Liver (tissue), 9 donors: Measurements from ENCODE around the gene PXMP4. TPM values are rescaled to one million over a fixed set of nuclear protein-coding genes. Genes with fewer than 3 reads are reported as not detected.
"Not testable (repeated sequence)": the region's sequence is repeated elsewhere in the genome, so short reads cannot be mapped to it uniquely, and the experiment has no call there.

Experiments
- DNase-seq: peaks from one replicate; pipeline ENCODE4 v3.0.0-alpha.2; 2017; ENCODE audit warnings: low spot score
- H3K27ac ChIP-seq, 2 donors: one replicate each; pipeline ENCODE4 v1.7.0; 2013; ENCODE audit warnings: inconsistent platforms in 2 of 2, low read length in 2 of 2, control low read depth in 1 of 2, low read depth in 1 of 2, mild to moderate bottlenecking in 1 of 2
- H3K27me3 ChIP-seq, 4 donors: one replicate each; pipeline versions ENCODE4 v1.6.1 to v1.7.0; 2013; ENCODE audit warnings: low read length in 3 of 4, inconsistent platforms in 1 of 4, mild to moderate bottlenecking in 1 of 4, moderate library complexity in 1 of 4; ENCODE audit not compliant: control insufficient read depth in 4 of 4, insufficient read depth in 4 of 4
- H3K36me3 ChIP-seq, 4 donors: one replicate each; pipeline versions ENCODE4 v1.6.1 to v1.7.0; 2013; ENCODE audit warnings: low read length in 3 of 4, mild to moderate bottlenecking in 3 of 4, low read depth in 1 of 4, moderate library complexity in 1 of 4; ENCODE audit not compliant: control insufficient read depth in 4 of 4, insufficient read depth in 3 of 4
- H3K4me1 ChIP-seq, 4 donors: one replicate each; pipeline versions ENCODE4 v1.6.1 to v1.7.0; 2013; ENCODE audit warnings: low read length in 3 of 4, mild to moderate bottlenecking in 3 of 4, moderate library complexity in 1 of 4; ENCODE audit not compliant: control insufficient read depth in 4 of 4, insufficient read depth in 4 of 4
- H3K4me3 ChIP-seq, 3 donors: one replicate each; pipeline versions ENCODE4 v1.6.1 to v1.7.0; 2013; ENCODE audit warnings: low read length in 3 of 3, control low read depth in 1 of 3, low read depth in 1 of 3, mild to moderate bottlenecking in 1 of 3
- H3K9ac ChIP-seq, 2 donors: one replicate each; pipeline ENCODE4 v1.7.0; 2013; ENCODE audit warnings: low read length in 2 of 2, mild to moderate bottlenecking in 2 of 2, moderate library complexity in 2 of 2, control low read depth in 1 of 2, low read depth in 1 of 2
- H3K9me3 ChIP-seq, 4 donors: one replicate each; pipeline versions ENCODE4 v1.6.1 to v1.7.0; 2013; ENCODE audit warnings: low read length in 3 of 4; ENCODE audit not compliant: control insufficient read depth in 4 of 4
- EGR1 ChIP-seq, 2 donors: IDR thresholded peaks; 2 replicates each; pipeline ENCODE4 v1.6.1; 2016 to 2018; ENCODE audit warnings: antibody characterized with exemption in 2 of 2, low read depth in 2 of 2
- FOXA2 ChIP-seq: IDR thresholded peaks from 2 replicates; pipeline ENCODE4 v1.6.1; 2016; ENCODE audit warnings: antibody characterized with exemption
- HNF4G ChIP-seq: IDR thresholded peaks from 2 replicates; pipeline ENCODE4 v1.6.1; 2016; ENCODE audit warnings: antibody characterized with exemption
- RAD21 ChIP-seq, 2 donors: IDR thresholded peaks; 2 replicates each; pipeline ENCODE4 v1.6.1; 2016; ENCODE audit warnings: antibody characterized with exemption in 2 of 2, mild to moderate bottlenecking in 2 of 2
- SP1 ChIP-seq: IDR thresholded peaks from 2 replicates; pipeline ENCODE4 v1.6.1; 2018; ENCODE audit warnings: antibody characterized with exemption, mild to moderate bottlenecking
- TAF1 ChIP-seq: conservative IDR thresholded peaks from 2 replicates; pipeline ENCODE4 v1.6.1; 2016; ENCODE audit warnings: antibody characterized with exemption, mild to moderate bottlenecking
- WGBS: extraction: QIAGEN DNeasy Blood & Tissue Kit; methylation state at CpG from one replicate; pipeline ENCODE4 v1.1.7; 2013; 5-methylcytosine and 5-hydroxymethylcytosine counted together
- polyA plus RNA-seq, 2 donors: library from polyadenylated mRNA; stranded (reverse) in 1 of 2; unstranded in 1 of 2; fragments of 200-250 nt in 1 of 2; fragments of >200 nt in 1 of 2; fragmentation: Nextera tagmentation in 1 of 2; extraction: Ambion mirVana in 1 of 2; gene quantifications; one replicate each; pipeline versions ENCODE4 v1.2.1 to v1.2.3, GENCODE V29; 2013 to 2015
- total RNA-seq, 2 donors: library from RNA; depleted of rRNA; stranded (reverse); fragments of >200 nt; gene quantifications; one replicate each; pipeline ENCODE4 v1.2.3, GENCODE V29; 2014
- TF ChIP-seq, protein P1 (sequence below): IDR thresholded peaks from 2 replicates; pipeline ENCODE4 v1.6.1; 2016; ENCODE audit warnings: antibody characterized with exemption
- TF ChIP-seq, protein P2 (sequence below): fragments of 150-350 bp; IDR thresholded peaks from 2 replicates; pipeline ENCODE4 v1.5.1; 2017; ENCODE audit warnings: improper control_type of control experiment, low read depth, low read length; ENCODE audit not compliant: missing input control
- donor health status: healthy.
- donor health status: healthy.
- donor health status: healthy.
- donor health status: healthy.
- donor health status: healthy.

PXMP4 gene
- total and polyA plus RNA-seq, 4 donors, result 5.5 to 16.0 (median 9.3) TPM

DNA sequence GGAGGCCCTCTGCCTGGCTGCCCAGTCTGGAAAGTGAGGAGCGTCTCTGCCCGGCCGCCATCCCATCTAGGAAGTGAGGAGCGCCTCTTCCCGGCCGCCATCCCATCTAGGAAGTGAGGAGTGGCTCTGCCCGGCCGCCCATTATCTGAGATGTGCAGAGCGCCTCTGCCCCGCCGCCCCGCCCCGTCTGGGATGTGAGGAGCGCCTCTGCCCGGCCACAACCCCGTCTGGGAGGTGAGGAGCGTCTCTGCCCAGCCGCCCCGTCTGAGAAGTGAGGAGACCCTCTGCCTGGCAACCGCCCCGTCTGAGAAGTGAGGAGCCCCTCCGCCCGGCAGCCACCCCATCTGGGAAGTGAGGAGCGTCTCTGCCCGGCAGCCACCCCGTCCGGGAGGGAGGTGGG is 21.1 kb downstream of the PXMP4 start:
- DNase-seq, H3K4me3 ChIP-seq, H3K36me3 ChIP-seq, H3K27ac ChIP-seq, H3K9me3 ChIP-seq, H3K9ac ChIP-seq, H3K27me3 ChIP-seq: not testable (repeated sequence)
- peaks cover 0 to 10% (median 5%) of the 10 kb centered on the region in 4 donors for H3K4me1 ChIP-seq
- WGBS, result 95% methylated on average over 19 of the region's 27 CpGs

DNA sequence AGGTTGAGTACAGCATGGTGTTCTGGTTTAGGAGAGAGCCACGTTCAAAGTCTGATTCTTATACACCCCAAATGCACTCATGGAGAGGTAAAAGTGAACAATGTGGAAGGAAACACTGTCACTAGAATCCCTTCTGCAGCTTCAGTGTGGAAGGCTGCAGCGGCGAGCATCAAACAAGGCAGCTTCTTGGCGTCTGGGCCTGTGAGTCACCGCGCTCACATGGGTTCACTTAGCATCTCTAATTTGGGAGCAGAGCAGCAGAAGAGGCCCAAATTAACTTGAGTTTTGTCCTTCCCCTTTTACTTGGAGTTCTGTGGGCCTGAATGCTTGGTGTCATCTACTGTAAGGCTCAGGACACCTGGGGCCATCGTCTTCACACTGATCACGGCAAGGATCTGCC is 23.0 kb downstream of the PXMP4 start:
- TF ChIP-seq SP1, result no peak
- no peak for TF ChIP-seq RAD21 (IDR thresholded peaks at IDR 0.05)
- TF ChIP-seq, protein P1, sequence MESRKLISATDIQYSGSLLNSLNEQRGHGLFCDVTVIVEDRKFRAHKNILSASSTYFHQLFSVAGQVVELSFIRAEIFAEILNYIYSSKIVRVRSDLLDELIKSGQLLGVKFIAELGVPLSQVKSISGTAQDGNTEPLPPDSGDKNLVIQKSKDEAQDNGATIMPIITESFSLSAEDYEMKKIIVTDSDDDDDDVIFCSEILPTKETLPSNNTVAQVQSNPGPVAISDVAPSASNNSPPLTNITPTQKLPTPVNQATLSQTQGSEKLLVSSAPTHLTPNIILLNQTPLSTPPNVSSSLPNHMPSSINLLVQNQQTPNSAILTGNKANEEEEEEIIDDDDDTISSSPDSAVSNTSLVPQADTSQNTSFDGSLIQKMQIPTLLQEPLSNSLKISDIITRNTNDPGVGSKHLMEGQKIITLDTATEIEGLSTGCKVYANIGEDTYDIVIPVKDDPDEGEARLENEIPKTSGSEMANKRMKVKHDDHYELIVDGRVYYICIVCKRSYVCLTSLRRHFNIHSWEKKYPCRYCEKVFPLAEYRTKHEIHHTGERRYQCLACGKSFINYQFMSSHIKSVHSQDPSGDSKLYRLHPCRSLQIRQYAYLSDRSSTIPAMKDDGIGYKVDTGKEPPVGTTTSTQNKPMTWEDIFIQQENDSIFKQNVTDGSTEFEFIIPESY, result no peak
- no peak for TF ChIP-seq TAF1
- no peak for TF ChIP-seq HNF4G
- no peak for TF ChIP-seq EGR1 (IDR thresholded peaks at IDR 0.05; ENCODE audit: low read depth in 2 of 2)
- TF ChIP-seq, protein P2, sequence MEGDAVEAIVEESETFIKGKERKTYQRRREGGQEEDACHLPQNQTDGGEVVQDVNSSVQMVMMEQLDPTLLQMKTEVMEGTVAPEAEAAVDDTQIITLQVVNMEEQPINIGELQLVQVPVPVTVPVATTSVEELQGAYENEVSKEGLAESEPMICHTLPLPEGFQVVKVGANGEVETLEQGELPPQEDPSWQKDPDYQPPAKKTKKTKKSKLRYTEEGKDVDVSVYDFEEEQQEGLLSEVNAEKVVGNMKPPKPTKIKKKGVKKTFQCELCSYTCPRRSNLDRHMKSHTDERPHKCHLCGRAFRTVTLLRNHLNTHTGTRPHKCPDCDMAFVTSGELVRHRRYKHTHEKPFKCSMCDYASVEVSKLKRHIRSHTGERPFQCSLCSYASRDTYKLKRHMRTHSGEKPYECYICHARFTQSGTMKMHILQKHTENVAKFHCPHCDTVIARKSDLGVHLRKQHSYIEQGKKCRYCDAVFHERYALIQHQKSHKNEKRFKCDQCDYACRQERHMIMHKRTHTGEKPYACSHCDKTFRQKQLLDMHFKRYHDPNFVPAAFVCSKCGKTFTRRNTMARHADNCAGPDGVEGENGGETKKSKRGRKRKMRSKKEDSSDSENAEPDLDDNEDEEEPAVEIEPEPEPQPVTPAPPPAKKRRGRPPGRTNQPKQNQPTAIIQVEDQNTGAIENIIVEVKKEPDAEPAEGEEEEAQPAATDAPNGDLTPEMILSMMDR, result no peak
- 88% methylated on average over 8 of the region's 8 CpGs for WGBS
- Histone ChIP-seq H3K27me3 (no peaks in the 10 kb centered on the region), H3K4me1 (peaks cover 0 to 4% (median 0%) of the 10 kb centered on the region in 4 donors), H3K9me3 (no peaks in the 10 kb centered on the region), H3K36me3 (no peaks in the 10 kb centered on the region), H3K9ac (no peak overlapping the region), H3K4me3 (no peak overlapping the region), H3K27ac (no peak overlapping the region)
- DNase-seq, result no peak

DNA sequence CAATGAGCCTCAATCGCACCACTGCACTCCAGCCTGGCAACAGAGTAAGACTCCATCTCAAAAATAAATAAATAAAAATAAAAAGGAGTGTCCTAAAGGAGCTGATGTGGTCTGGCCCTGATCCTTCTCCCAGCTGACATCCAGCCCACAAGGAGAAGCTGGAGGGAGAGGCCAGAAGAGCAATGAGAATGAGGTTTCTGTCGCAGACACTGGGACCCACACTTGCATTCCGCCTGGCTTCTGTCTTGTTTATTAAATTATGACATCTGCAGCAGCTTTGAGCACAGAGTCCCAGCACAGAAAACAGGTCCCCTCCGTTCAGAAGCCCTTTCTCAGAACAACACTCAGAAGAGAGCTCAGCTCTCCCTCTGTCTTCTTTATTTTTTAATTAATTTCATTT is 23.7 kb downstream of the PXMP4 start:
- H3K9me3 ChIP-seq, result no peaks in the 10 kb centered on the region
- no peak for TF ChIP-seq TAF1
- TF ChIP-seq, protein P1, result no peak
- TF ChIP-seq FOXA2, result no peak
- WGBS, result 95% methylated on average over 4 of the region's 4 CpGs
- DNase-seq, result no peak
- no peaks in the 10 kb centered on the region for H3K36me3 ChIP-seq
- H3K4me3 ChIP-seq, result no peak overlapping the region
- no peaks in the 10 kb centered on the region for H3K4me1 ChIP-seq
- no peak overlapping the region for H3K27ac ChIP-seq
- H3K27me3 ChIP-seq, result no peaks in the 10 kb centered on the region
- H3K9ac ChIP-seq, result no peak overlapping the region
